ENCODE data around the gene GGT1. TPM values are rescaled to one million over a fixed set of nuclear protein-coding genes. Genes with fewer than 3 reads are reported as not detected.
A peak's percentile ranks its signal among the peaks of the same experiment; 100 is the strongest.
"Not testable (repeated sequence)": the region's sequence is repeated elsewhere in the genome, so short reads cannot be mapped to it uniquely, and the experiment has no call there.

GGT1 gene
- total RNA-seq, 2 experiments from 2014 or later = 39.5 to 41.5 TPM

DNA sequence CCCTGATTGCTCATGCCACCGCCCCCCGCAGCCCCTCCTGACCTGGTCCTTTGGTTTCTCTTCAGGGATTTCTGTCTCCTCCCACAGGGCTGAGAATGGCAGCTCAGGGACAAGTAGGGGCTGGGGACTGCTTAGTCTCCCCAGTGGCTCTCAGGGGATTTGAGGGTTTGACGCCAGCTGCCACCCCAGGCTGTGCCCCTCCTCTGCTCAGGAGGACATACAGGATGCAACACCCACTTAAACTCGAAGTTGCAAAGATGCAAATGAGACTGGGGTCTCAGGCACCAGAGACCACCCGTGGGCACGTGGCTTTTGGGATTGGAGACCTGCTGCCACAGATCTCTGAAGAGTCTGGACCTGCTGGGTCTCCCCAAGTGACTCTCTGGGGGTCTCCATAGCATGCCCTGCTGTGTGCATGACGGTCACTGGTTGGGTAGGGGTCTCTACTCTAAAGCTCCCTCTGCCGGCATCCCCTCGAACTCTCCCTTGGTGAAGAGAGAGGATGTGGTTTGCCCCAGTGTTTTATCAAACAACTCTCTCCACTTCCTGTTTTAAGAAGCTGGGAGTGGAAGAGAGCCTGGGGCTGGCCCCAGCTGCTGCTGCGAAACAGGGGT lies 31.9 kb downstream of the GGT1 start:
- H3K27ac Mint-ChIP-seq; H3K27me3 Mint-ChIP-seq; POLR2A ChIA-PET; CTCF ChIA-PET; H3K9me3 Mint-ChIP-seq; intact Hi-C loops (cut with micrococcal nuclease); H3K4me3 Mint-ChIP-seq; H3K36me3 Mint-ChIP-seq: not testable (repeated sequence)
- H3K4me1 Mint-ChIP-seq (ENCODE audit: low read depth) = peaks cover 23% of the 10 kb centered on the region
- peak; percentile 32 for DNase-seq

DNA sequence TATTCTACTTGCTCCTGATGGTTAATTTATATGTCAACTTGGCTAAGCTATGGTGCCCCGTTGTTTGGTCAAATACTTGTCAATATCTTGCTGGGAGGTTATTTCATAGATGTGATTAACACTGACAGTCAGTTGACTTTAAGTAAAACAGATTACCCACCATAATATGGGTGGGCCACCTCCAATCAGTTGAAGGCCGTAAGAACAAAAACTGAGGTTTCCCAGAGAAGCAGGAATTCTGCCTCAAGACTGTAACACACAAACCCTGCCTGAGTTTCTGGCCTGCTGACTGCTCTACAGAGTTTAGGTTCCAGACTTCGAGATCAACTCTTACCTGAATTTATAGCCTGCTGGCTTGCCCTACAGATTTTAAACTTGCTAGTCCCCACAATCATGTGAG lies 33.5 kb downstream of the GGT1 start:
- H3K4me3 Mint-ChIP-seq; POLR2A ChIA-PET; H3K36me3 Mint-ChIP-seq; H3K9me3 Mint-ChIP-seq; H3K27me3 Mint-ChIP-seq; CTCF ChIA-PET; intact Hi-C loops (cut with micrococcal nuclease); DNase-seq; H3K27ac Mint-ChIP-seq: not testable (repeated sequence)
- H3K4me1 Mint-ChIP-seq (ENCODE audit: low read depth) = peaks cover 23% of the 10 kb centered on the region

DNA sequence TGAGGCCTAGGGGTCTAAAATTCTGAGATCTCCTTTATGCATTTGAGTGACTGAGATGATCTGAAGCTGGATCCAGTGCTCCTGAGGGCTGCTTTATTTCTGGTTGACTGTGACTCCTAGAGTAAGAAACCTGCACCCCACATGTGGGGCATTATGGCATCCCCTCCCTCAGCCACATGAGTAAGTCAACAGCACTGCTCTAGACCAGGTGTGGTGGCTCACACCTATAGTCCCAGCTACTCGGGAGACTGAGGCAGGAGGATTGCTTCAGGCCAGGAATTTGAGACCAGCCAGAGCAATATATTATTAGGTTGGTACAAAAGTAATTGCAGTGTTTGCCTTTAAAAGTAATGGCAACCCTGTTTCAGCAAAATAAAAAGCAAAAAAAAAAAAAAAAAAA lies 39.3 kb downstream of the GGT1 start:
- CTCF ChIA-PET; intact Hi-C loops (cut with micrococcal nuclease); H3K36me3 Mint-ChIP-seq; H3K9me3 Mint-ChIP-seq; H3K4me3 Mint-ChIP-seq; DNase-seq; H3K27me3 Mint-ChIP-seq; H3K4me1 Mint-ChIP-seq (ENCODE audit: low read depth); POLR2A ChIA-PET; H3K27ac Mint-ChIP-seq: not testable (repeated sequence)

DNA sequence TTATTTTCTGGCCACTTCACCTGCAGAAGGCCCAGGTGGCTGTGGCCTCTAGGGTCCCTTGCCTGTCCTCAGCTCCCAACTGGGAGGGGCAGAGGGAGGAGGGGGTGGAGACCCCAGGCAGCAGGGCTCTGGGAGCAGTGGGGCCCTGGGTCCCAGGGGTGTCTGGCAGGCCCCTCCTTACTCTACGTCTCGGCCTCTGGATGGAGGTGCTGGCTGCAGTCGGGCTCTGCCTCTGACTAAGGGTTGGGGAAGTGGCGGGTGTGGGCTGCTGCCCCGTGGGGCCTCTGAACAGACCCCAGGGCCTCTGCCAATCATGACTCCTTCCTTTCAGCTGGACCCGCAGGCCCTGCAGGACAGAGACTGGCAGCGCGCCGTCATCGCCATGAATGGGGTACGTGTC lies 41.4 kb downstream of the GGT1 start:
- intact Hi-C loops (cut with micrococcal nuclease); H3K27ac Mint-ChIP-seq; H3K4me1 Mint-ChIP-seq (ENCODE audit: low read depth); CTCF ChIA-PET; POLR2A ChIA-PET; DNase-seq; H3K27me3 Mint-ChIP-seq; H3K9me3 Mint-ChIP-seq; H3K36me3 Mint-ChIP-seq; H3K4me3 Mint-ChIP-seq: not testable (repeated sequence)

DNA sequence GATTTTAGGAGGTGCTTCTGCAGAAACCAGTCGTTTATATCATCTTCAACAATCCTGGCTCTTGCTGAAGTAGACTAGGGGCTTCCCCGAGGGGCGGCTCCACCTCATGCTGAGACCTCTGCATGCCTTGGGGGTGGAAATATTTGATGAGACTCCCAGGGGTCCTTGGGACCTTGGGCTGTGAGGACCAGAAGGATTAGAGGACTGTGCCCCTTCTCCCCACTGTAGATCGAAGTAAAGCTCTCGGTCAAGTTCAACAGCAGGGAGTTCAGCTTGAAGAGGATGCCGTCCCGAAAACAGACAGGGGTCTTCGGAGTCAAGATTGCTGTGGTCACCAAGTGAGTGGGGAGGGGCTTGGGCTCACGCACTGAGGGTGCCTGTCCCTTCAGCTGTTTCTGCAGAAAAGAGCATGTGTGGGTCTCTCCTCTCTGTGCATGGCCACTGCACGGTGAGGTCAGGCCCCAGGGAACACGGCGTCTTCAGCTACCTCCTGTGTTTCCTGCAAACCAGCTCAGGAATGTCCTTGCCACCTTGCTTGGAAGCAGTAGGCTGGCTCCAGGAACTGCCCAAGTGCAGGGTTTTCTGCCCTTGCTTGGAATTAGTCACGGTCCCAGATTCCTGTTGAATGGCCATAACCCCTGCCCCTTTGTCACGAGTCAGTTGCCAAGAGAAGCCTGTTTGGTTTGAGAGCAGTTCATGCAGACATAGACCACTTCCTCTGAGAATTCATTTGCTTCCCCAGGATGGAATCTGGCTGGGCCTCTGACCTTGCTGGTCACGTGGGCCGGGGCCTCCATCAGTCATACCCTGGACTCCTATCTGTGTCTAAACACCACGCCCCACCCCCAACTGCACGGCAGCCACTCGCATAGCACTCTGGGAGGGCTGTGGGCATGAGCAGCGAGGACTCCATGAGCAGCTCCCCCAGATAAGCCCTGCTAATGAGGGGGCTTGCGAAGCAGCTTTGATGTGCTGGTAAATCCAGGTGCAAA lies 42.7 kb downstream of the GGT1 start:
- DNase-seq; CTCF ChIA-PET; intact Hi-C loops (cut with micrococcal nuclease); H3K27ac Mint-ChIP-seq; H3K4me3 Mint-ChIP-seq; H3K36me3 Mint-ChIP-seq; H3K4me1 Mint-ChIP-seq (ENCODE audit: low read depth); H3K9me3 Mint-ChIP-seq; H3K27me3 Mint-ChIP-seq; POLR2A ChIA-PET: not testable (repeated sequence)

DNA sequence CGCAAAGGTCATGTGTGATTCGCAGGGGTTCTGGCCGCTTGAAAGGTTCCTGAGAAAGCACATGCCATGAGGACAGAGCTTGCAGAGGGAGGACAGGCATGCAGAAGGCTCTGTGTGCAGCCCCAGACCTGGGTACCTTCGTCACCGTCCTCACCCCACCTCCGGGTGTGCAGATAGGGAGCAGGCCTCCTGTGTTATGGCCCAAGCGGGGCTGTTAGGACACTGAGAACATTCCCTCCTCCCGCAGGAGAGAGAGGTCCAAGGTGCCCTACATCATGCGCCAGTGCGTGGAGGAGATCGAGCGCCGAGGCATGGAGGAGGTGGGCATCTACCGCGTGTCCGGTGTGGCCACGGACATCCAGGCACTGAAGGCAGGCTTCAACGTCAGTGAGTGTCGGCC lies 43.8 kb downstream of the GGT1 start:
- intact Hi-C loops (cut with micrococcal nuclease); POLR2A ChIA-PET; H3K27me3 Mint-ChIP-seq; H3K9me3 Mint-ChIP-seq; DNase-seq; H3K36me3 Mint-ChIP-seq; H3K4me1 Mint-ChIP-seq (ENCODE audit: low read depth); H3K4me3 Mint-ChIP-seq; CTCF ChIA-PET; H3K27ac Mint-ChIP-seq: not testable (repeated sequence)

DNA sequence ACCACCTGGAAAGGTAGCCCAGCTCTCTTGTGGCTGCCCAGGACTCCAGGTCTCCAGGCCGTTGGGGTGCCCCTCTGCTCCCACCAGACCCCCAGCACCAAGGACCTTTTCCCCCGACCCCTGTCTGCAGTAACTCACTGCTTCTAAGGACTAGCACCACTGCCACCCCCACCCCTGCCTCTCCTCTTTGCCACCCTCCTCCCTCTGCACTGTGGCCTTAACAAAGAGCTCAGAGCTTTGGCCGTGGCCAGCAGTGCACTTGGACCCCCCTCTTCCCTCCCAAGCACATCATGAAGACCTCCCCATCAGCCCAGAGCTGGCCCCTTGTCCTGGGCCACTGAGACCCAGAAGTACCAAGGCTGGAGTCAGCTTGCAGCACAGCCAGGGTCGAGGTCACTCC lies 46.4 kb downstream of the GGT1 start:
- intact Hi-C loops (cut with micrococcal nuclease); H3K4me1 Mint-ChIP-seq (ENCODE audit: low read depth); POLR2A ChIA-PET; H3K36me3 Mint-ChIP-seq; H3K27ac Mint-ChIP-seq; H3K4me3 Mint-ChIP-seq; DNase-seq; CTCF ChIA-PET; H3K27me3 Mint-ChIP-seq; H3K9me3 Mint-ChIP-seq: not testable (repeated sequence)

DNA sequence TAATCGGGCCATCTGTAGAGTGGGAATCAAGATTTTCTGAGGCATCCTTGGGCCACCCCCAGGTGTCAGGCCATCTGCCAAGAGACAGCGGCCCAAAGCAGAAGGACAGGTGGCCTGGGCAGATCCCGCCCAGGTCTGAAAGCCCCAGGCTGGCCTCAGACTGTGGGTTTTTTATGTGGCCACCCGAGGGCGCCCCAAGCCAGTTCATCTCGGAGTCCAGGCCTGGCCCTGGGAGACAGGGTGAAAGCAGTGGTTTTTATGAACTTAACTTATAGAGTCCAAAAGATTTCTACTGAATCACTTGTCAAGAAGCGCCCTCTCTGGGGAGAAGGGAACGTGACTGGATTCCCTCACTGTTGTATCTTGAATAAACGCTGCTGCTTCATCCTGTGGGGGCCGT lies 47.9 kb downstream of the GGT1 start:
- H3K4me1 Mint-ChIP-seq (ENCODE audit: low read depth); H3K36me3 Mint-ChIP-seq; CTCF ChIA-PET; H3K27me3 Mint-ChIP-seq; intact Hi-C loops (cut with micrococcal nuclease); H3K27ac Mint-ChIP-seq; H3K4me3 Mint-ChIP-seq; POLR2A ChIA-PET; H3K9me3 Mint-ChIP-seq: not testable (repeated sequence)
- DNase-seq = peak; percentile 82

DNA sequence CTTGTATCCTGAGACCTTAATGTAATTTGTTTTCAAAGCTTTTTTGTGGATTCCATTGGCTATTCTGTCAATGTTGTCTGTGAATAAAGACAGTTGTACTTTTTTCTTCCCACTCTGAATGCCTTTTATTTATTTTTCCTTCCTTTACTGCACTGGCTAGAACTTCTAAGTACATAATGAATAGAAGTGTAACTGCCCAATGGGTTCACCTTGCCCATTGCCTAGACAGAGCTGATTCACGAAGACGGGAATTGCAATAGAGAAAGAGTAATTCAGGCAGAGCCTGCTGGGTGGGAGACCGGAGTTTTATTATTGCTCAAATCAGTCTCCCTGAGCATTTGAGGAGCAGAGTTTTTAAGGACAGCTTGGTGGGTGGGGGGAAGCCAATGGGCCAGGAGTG lies 62.4 kb downstream of the GGT1 start:
- intact Hi-C loops (cut with micrococcal nuclease); H3K4me3 Mint-ChIP-seq; CTCF ChIA-PET; POLR2A ChIA-PET; H3K4me1 Mint-ChIP-seq (ENCODE audit: low read depth); H3K27me3 Mint-ChIP-seq; H3K36me3 Mint-ChIP-seq; H3K9me3 Mint-ChIP-seq; DNase-seq; H3K27ac Mint-ChIP-seq: not testable (repeated sequence)

DNA sequence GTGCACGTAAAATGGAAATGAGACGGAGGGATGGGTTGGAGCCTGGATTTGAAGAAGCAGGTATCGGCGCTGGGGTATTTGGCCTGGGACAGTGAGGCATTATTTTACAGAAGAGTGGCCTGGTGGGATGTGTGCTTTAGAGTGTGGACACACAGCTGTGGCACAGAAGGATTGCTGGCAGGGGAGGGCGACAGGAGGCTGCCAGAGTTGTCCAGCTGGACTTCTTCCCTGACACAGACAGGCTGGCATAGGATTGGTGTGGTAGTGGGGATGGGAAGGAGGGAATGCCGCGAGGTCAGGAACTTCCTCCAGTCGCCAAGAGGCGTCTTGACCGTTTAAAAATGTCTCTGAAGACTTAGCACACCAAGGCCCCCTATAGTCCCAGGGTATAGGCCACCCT lies 64.9 kb downstream of the GGT1 start:
- intact Hi-C loops (cut with micrococcal nuclease); H3K4me1 Mint-ChIP-seq (ENCODE audit: low read depth); H3K9me3 Mint-ChIP-seq; H3K27ac Mint-ChIP-seq; POLR2A ChIA-PET; H3K27me3 Mint-ChIP-seq; CTCF ChIA-PET; DNase-seq; H3K36me3 Mint-ChIP-seq; H3K4me3 Mint-ChIP-seq: not testable (repeated sequence)

DNA sequence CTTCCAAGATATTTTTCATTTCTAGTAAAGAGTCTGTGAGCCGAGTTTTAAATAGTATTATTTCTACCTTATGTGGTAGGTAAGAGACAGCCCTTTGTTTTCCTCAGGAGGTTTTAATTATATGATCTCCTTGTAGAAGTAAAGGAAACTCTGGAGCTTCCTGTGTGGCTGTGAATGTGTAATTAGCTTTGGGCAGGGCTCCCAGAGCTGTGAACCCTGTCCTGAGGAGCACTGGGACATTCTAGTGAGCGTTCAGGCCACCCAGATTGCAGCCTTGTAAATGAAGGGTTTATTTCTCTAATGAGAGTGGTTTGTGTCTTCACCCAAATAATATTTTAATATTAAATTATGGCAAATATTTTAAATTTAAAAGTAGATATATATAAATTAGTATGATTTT lies 69.5 kb downstream of the GGT1 start:
- H3K9me3 Mint-ChIP-seq; H3K27ac Mint-ChIP-seq; CTCF ChIA-PET; POLR2A ChIA-PET; DNase-seq; H3K36me3 Mint-ChIP-seq; intact Hi-C loops (cut with micrococcal nuclease); H3K4me1 Mint-ChIP-seq (ENCODE audit: low read depth); H3K27me3 Mint-ChIP-seq; H3K4me3 Mint-ChIP-seq: not testable (repeated sequence)
